ENCODE results near the gene FREM2.

Gene FREM2

GRCh38 chr13:38697197-38697596 is 10.3 kb downstream of the FREM2 start:
- DNase-seq (ENCODE audit: low read depth): no peak
- TF ChIP-seq CTCF (IDR thresholded peaks at IDR 0.05; ENCODE audit: insufficient read depth, low read depth, low read length, missing control alignments): no peak
- H3K4me3 ChIP-seq (ENCODE audit: low read length): no peak overlapping the region

- H3K4me3 ChIP-seq (ENCODE audit: low read length): no peak overlapping the region
- peak; percentile 54 for DNase-seq (ENCODE audit: low read depth)
- peak; percentile 30 for TF ChIP-seq CTCF (IDR thresholded peaks at IDR 0.05; ENCODE audit: insufficient read depth, low read depth, low read length, missing control alignments)
Observed at GRCh38 chr13:38697628-38698333, 10.9 kb downstream of the FREM2 start.

GRCh38 chr13:38700051-38700450 is 13.2 kb downstream of the FREM2 start:
- no peak overlapping the region for H3K4me3 ChIP-seq (ENCODE audit: low read length)
- TF ChIP-seq CTCF (IDR thresholded peaks at IDR 0.05; ENCODE audit: insufficient read depth, low read depth, low read length, missing control alignments): no peak
- no peak for DNase-seq (ENCODE audit: low read depth)

- no peak overlapping the region for H3K4me3 ChIP-seq (ENCODE audit: low read length)
- TF ChIP-seq CTCF (IDR thresholded peaks at IDR 0.05; ENCODE audit: insufficient read depth, low read depth, low read length, missing control alignments): no peak
- DNase-seq (ENCODE audit: low read depth): no peak
Observed at GRCh38 chr13:38702669-38703068, 15.8 kb downstream of the FREM2 start.

- no peak for TF ChIP-seq CTCF (IDR thresholded peaks at IDR 0.05; ENCODE audit: insufficient read depth, low read depth, low read length, missing control alignments)
- no peak overlapping the region for H3K4me3 ChIP-seq (ENCODE audit: low read length)
- DNase-seq (ENCODE audit: low read depth): no peak
Observed at GRCh38 chr13:38703255-38703654, 16.4 kb downstream of the FREM2 start.

- DNase-seq (ENCODE audit: low read depth): no peak
Observed at GRCh38 chr13:38705365-38705764, 18.5 kb downstream of the FREM2 start.

More at GRCh38 chr13:38705365-38705764, 18.5 kb downstream of the FREM2 start:
- no peak overlapping the region for H3K4me3 ChIP-seq (ENCODE audit: low read length)
- TF ChIP-seq CTCF (IDR thresholded peaks at IDR 0.05; ENCODE audit: insufficient read depth, low read depth, low read length, missing control alignments): no peak

Data from epithelial cell of esophagus (primary cell).